SK-N-MC (cell line): ENCODE measurements around the gene SBF2.

Source experiments
- EZH2 ChIP-seq: fragments of 200-600 bp; sonication (generic); IDR thresholded peaks from one replicate; pipeline ENCODE4 v1.6.1; 2017; ENCODE audit warnings: antibody characterized with exemption
- POLR2AphosphoS5 ChIP-seq: IDR thresholded peaks from 2 replicates; pipeline ENCODE4 v1.6.1; 2012; ENCODE audit warnings: mild to moderate bottlenecking, low read depth, low read length, borderline replicate concordance

DNA sequence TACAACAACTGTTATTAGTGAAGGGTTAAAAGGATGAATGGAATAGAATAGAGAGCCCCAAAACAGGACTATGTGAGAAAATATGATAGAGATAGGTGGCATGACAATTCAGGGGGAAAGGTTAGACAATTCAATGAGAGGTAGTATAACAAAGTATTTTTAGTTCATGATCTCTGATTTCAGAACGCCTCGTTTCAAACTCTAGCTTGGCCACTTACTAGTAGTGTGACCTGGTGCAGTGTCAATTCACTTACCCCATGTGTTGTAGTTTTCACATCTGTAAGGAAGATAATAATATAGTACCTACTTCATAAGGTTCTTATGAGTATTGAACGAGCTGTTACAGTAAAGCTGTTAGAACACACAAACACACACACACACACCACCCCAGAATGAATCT lies 322.1 kb downstream of the SBF2 start:
- TF ChIP-seq POLR2AphosphoS5 (no peak), EZH2 (no peak)
